NOMO-1 treated with DMSO at 0.1 percent for 48 hours (cell line): ENCODE results near the gene RND3.

Experiments
- DNase-seq: peaks from one replicate; lab custom pipeline; 2025; ENCODE audit not compliant: unreplicated experiment; lab: John Stamatoyannopoulos, UW

Gene RND3

DNA sequence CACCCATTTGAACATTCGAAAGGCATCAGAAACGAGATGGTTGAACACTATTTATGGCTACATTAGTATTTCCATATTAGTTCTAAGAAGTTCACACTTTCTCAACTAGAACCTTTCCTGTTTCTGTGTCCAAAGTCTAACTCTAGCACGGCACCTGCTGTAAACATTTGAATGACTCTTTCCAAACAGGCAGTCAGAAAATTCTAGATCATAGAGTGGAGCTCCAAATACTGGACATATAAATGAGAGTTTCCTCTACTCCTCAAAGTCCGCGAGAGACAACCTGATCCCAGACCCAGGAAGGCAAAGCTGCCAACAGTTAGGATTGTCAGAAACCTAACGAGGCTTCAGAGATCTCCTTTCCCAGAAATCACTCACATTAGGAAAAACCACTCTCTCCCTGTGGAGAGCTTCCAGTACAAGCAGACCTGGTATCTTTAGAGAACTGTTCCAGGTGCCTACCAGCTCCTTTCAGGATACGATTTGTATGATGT lies 10.6 kb downstream of the RND3 start:
- DNase-seq, result no peak

DNA sequence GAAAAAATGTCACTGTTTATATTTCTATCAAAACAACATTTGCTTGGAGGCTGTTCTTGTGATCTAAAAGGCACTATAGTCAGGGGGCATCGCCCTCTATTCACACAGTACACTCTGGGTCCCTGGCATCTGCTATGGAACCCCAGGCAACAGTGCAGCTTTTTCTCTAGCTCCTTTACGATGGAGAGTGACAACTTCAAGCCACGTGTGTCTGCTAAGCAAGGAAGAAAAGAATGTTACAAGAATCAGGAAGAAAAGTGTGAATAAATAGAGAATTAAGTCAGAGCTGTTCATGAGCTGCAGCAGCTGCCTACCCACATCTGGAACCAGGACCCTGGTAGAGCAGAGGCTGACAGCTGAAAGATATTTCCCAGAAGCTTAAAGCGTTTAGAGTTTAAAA lies 11.2 kb downstream of the RND3 start:
- DNase-seq, result no peak

DNA sequence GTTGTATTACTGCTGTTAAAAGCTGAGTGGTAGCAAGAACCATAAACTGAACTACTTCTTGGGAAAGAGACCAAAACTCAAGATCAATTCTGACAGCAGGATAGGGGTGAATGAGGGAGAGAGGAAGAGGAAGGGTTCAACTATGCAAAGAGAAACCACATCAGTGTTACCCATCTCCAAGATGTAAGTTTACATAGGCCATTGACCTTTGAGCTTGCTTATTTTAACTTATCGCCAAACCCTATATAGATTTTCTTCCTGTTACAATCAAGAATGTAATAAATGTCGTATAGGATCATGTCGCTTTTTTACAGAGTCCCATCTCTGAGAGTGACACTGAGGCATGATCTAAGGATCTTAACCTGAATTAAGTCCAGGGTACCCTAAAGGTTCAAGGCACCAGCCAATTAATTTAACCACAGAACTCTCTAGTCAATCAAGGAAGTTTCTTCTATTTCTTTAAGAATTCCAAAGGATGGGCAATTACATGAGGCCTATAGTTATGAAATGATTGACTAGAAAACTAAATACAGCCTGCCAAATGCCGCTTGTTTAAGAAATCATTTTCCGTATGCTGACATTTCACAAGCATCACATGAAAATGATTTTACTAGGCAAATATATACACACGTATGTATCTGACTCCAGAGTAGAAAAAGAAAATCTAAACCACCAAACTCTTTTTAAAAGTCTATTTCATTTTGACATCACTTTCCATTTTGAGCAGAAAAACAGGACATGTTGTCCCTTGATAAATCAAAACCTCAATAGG lies 11.8 kb downstream of the RND3 start:
- DNase-seq, result no peak

DNA sequence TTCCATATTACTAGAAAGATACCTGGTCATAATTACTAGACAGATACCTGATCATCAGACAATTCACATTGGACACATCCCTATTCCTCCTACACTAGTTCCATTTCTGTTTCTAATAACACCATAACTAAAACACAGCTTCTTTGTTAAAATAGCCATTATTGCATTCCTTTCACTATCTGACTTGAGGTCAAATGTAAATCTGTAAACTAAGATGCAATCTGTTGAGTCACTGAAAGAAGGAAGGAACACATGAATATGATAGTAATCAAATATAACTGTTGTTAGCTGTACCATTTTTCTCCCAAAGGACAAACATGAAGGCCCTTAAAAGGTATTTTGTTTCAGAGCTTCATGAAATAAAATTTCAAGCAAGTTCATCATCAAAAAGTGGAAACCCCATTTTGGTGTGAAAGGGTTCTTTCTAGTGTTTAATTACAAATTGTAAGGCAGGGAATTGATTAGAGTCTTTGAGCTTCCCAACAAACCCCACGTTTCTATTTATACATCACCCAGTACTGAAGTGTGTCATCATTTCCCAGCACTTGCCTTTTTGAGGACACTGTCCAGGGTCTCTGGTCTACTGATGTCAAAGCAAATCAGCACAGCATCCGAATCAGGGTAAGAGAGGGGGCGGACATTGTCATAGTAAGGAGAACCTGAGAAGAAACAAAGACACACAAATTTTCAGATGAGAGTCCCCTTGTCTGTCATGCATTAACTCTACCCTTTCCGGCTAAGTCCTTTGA lies 13.0 kb downstream of the RND3 start:
- DNase-seq, result no peak

DNA sequence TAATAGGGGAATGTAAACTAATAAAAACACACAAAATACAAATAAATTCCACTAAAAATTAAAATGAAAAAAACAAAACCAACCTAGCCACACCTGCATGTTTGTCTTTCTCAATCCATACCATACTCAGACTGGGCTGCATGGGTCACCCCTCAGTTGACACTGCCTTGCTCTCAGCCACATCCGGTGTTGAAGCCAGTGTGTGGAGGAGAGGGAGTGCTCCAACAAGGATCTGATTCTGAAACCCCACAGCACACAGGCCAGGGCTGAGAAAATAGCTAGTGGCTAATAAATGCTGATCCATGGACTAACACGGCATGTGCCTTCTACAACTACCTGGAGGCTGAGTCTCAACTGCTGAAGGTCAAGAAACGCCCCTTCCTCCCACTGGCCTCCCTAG lies 13.7 kb downstream of the RND3 start:
- no peak for DNase-seq

DNA sequence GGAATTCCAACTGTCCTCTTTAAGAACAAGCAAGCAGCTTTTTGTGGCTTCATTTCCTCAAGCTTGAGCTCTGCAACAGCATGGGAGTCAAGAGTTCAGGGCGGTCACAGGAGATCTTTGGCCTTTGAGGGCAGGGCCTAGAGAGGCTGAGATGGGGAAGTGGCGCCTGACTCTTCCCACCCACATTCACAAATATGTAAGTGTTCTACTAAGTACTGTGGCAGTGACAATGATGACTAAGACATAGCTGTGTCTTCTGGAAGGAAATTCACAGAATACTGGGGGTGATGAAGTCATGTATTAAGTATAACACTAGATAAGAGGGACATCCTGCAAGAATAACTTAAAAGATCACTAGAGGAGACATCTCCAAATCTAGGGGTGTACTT lies 15.0 kb downstream of the RND3 start:
- no peak for DNase-seq

DNA sequence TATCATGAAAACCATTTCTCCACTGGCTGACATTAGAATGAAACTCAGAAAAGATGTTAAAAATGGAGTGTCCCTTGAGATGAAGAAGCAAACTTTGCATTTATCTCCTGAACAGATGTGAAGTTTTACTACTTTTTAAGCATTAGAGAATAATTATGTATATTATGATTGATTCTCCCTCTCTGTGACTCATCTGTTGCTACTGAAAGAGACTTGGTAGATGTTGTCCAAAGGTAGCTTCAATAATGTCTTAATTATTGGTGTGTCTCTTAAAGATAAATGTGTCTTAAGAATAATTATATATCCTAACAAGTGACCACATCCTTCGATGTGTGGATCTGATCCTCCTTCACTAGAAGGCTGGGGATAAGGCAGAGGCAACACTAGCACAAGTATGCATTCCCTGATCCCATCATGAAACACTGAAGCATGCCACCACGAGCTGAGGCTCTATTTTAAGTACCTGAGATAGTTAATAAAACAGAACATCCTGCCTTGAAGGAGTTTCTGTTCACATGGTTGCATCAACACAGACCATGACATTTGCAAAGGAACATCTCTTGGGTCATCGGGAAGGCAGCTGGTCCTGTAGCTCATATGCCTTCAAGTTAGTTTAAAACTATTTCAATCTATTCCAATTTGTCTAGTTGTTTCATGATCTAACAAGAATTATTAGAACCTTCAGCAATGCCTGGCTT lies 15.5 kb downstream of the RND3 start:
- DNase-seq, result no peak

DNA sequence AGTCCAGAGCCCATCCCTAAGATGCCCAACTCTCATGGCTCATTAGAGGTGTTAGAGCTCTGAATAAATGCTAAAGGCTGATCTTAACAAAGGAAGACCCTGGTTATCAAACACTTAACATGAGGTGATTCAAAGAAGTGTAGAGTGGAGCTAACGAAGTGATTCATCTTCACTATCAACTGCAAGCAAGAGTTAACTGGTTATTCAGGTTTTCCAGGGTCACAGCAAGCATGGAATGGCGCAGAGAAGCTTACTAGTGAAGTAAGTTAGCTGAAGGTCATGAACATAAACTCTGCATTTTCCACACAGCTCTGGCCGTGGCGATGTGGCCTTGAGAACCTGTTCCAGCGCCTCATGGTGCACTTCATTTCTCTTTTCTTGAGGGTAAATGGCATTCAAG lies 17.0 kb downstream of the RND3 start:
- DNase-seq, result no peak

DNA sequence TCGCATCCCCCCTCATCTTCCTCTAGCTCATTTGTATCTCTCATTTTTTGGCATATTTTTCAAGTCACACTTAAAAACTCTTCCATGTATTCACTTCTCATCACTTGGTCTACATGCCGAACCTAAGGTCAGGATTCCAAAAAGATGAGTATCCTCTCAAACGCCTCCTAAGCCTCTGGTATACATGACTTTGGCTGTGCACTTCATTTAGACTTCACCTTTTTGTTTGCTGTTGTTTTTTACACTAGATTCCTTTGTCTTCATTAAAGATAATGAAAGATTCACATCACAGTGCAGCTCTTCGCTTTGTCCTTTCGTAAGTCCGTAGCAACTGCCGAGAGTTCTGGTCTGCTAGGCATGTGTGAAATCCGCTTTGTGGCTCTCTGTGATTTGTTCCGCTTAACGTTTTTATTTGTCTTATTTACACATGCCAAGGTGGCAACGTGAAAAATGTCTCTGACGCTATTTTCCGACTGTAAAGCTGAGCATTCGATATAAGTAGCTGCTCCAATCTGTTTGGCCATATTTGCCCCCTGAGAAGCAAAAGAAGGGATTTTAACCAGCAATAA lies 17.7 kb downstream of the RND3 start:
- no peak for DNase-seq

DNA sequence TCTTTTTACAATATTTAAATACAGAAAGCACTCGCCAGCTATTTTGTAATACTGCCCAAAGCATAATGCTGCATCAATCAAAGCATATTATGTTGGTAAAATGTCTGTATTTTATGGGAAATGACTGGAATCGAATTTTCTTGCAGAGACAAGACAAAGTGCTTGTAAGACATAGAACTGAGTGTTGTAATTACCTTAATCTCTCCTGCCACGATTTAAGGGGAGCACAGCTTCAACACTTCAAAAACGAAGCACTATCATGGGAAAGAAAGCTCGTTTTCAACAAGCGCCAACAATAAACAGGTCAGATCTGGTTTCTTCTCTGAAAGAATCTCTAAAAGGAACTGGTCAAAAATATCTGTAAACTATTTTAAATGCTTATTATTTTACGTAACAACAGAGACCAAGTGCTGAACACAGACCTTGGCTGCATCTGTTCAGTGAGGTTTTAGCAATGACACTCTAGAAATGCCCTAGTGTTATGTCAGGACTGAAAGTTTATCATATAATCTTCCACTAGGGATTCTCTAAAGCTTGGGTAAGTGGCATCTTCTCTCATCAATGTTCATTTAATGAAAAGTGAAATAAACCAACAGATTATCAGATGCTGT lies 19.0 kb downstream of the RND3 start:
- DNase-seq, result no peak

DNA sequence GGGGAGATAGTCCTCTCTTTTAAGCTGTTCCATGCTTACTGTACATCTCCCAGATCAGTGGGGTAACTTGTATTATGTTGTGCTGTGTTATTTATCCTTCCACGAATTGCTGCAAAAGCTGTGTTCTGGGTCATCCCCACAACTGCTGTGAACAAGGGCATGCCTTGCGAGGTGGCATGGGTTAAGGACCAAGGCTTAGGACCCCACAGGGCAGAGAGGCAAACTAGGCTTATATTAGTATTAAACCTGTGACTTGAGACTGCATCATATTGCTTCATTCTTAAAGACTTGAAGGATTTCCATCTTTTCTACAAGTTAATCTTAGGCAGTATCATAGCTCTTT lies 19.9 kb downstream of the RND3 start:
- DNase-seq, result no peak

DNA sequence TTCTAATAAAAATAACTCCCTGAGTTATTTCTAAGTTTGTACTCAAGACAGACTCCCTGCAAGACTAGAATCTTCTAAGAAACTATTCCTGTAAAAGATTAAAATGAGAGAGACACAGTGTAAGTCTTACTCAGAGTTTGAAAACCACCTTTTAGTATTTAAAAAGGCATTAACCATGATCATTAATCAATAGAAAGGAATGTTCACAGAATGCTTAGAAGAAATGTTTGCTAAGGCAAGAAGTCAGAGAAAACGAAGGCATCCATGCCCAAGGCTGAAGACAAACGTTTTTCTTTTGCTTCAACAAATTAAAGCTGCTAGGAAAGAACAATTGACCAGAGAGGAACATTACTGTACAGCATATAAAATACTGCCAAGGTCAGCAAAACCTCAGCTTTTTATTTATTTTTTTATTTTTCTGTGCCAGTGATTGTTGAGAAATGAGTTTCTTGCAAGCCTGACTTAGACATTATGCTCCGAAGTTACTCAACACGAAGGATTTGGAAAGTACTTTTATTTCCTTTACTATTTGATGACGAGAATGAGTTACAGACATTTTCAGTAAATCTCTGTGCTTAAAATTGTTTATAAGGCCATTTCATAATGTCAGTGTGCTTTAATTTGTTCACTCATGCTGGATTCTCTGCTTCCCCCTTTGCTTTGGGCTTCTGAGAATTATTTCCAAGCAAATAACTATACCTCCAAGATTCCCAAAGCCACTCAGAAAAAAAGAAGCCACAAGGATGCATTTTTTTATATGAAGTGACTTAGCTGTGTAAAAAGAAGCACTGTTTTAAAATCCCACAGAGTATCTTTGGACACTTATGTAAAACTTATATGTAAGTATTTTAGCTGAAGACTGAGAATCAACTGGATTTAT lies 20.5 kb downstream of the RND3 start:
- no peak for DNase-seq

DNA sequence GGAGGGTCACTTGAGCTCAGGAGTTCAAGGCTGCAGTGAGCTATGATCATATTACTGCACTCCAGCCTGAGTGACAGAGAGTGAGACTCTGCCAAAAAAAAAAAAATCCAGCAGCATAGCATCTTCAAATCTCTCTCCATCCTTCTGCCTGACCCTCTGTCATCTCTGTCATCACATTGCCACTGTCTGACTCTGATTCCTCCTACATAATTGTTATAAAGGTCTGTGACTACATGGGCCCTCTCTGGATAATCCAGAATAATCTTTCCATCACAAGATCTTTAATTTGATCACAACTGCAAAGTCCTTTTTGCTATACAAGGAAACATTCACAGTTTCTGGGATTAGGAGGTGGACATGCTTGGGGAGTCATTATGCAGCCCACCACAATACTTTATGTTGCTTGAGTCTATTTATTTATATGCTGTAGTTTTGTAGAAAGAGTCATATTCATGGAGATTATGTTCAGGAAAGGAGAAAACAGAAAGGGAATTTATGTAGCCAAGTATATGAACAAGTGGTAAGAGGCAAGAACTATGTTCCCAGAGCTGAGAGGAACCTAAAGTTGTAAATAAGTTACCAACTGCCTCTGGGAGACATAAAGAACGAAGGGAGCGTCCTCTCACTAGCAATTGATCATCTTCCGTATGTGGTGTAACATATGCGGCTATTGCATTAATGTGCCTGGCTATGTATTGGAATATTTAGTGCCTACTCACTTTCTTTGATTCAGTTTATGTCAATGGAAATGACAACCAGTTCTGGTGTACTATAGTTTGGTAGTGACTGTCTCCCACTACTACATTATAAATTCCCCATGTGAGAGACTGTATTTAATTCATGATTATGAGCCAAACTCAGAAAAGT lies 21.5 kb downstream of the RND3 start:
- DNase-seq, result no peak

DNA sequence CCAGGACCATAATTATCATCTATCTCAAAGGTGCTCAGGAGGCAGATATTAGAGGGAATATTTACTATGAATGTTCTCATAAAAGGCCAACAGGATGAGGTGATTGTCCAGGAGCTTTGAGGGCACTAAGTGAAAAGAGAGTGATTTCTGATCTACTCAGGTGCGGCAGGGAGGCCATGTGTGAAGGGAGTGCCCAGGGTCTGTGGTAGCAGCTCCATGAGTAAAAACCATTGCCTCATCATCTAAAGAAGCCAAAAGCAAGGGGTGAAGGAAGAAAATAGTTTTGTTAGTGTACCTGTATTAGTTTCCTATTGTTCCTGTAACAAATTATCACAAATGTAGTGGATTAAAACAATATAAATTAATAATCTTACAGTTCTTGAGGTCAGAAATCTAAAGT lies 22.5 kb downstream of the RND3 start:
- no peak for DNase-seq

DNA sequence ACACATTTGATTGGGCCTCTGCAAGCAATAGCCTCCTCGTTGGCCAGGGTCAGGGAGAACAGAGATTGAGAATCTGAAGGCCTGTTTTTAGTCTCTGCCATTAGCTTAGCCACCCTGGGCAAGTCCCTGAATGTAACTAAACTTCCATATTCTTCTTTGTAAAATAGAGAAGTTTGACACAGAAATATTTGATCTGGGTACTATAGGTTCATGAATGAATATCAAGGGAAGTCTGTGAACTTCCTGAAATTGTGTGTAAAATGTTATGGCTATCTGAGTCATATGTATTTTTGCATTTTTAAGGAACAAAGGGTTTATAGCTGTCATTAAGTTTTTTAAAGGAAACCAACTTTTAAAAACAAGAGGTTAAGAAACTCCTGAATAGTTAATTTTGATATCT lies 23.2 kb downstream of the RND3 start:
- no peak for DNase-seq

DNA sequence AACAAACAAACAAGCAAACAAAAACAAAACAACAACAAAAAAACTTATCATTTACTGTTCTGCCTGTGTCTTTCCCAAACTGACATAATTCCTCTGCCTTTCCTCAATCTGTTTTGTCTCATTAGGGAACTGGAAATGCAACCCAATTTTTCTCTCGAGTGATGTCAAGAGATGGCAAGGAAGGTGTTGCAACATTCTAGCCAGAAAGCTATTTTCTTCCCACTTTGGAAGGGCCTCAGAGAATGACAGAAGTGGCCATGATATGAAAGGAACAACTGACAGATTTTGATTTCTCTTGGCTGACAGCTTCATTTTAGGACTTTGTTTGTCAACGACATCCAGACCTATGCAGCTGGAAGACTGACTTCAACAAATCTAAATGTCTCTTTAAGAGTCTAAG lies 24.7 kb downstream of the RND3 start:
- DNase-seq, result no peak

DNA sequence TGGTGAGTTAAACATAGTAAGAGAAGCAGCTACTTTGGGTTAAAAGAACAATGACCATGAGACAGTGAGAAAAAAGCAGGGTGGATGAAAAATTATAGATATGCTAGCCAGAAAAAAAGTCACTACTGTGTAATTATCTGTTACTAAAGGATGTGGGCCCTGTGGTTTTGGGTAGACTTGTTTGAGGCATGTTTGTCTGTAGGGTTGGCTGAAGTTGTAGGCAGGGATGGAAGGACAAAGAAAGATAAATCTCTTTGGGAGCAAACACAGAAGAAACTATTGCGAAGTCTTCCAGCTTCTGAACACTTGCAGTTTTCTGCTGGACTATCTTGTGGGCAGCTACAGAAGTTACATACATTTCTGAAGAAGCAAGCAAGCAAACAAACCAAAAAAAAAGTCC lies 28.2 kb downstream of the RND3 start:
- no peak for DNase-seq

DNA sequence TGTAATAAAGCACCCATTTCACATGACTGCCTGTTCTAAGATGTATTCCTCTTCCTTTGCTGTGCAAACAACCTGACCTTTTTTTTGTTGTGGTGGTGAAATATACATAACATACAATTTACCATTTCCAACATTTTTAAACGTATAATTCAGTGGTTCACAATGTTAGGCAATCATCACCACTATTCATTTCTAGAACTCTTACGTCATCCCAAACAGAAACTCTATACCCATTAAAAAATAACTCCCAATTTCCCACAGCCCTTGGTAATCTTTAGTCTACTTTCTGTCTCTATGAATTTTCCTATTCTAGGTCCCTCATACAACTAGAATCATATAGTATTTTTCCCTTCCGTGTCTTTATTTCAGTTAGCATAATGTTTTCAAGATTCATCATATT lies 36.7 kb downstream of the RND3 start:
- DNase-seq, result no peak

DNA sequence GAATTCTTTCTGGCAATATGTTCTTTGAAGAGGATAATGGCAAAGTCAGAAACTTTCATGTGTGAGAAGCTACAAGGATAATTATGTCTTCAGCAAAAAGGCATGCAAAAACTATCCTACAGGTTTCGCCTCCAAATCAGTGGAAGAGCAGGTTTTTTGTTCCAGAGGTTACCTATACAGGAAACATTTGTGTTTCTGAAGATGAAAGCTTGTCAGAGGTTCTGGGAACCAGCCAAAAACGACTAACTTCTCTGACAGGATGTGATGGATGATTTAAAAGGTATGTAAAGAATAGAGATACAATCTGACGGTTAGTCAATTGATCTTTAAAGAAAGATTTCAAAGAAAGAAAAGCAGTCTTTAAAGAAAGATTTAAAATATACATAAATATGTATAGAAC lies 37.6 kb downstream of the RND3 start:
- DNase-seq, result no peak
